ENCODE data around the gene S100A11. TPM values are rescaled to one million over a fixed set of nuclear protein-coding genes. Genes with fewer than 3 reads are reported as not detected.

The S100A11 gene
- total RNA-seq, 2 experiments from 2014 or later = 131 to 144 TPM

DNA sequence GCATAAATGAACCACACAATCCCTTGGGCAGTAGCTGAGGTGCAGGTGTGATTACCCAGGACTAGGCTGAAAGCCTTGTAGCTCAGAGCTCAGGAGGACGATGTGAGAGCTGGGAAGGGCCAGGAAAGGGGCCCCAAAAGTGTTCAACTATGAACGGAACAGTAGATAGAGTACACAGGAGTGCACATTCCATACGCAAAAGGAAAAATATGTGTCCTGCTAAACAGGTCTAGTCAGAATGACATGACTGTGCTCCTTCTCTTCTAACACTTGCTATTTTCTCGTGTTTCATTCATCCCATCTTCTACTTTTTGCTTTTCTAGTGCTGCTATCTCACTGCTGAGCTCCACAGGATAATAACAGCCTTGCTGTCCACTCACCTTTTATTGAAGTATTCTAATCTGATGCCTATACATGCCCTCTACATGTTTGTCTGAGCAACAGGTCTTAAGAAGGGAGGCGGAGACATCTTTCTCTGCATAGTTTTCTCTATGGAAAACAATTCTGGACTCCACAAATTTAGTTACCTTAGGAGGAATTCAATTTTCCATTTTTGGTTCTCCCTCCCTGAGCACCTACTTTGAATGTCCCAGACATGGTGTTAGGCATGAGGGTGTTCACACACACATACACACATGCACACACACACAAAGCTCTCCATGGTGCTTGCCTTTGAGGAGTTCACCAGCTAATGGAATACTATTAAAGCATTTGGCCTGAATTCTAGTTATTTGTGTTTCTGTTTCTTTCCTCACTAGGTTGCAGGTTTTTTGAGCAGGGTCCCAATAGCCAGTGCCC, 46.5 kb downstream of the S100A11 start:
- TF ChIP-seq, protein P1, sequence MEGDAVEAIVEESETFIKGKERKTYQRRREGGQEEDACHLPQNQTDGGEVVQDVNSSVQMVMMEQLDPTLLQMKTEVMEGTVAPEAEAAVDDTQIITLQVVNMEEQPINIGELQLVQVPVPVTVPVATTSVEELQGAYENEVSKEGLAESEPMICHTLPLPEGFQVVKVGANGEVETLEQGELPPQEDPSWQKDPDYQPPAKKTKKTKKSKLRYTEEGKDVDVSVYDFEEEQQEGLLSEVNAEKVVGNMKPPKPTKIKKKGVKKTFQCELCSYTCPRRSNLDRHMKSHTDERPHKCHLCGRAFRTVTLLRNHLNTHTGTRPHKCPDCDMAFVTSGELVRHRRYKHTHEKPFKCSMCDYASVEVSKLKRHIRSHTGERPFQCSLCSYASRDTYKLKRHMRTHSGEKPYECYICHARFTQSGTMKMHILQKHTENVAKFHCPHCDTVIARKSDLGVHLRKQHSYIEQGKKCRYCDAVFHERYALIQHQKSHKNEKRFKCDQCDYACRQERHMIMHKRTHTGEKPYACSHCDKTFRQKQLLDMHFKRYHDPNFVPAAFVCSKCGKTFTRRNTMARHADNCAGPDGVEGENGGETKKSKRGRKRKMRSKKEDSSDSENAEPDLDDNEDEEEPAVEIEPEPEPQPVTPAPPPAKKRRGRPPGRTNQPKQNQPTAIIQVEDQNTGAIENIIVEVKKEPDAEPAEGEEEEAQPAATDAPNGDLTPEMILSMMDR (IDR thresholded peaks at IDR 0.05) = no peak
- DNase-seq (no peak), ATAC-seq (no peak)
- intact Hi-C loops (cut with micrococcal nuclease) = no loop called here
- H3K4me1 Mint-ChIP-seq (ENCODE audit: low read depth) = peaks cover 78% of the 10 kb centered on the region
- no peaks in the 10 kb centered on the region for H3K9me3 Mint-ChIP-seq
- H3K27ac Mint-ChIP-seq = no peak overlapping the region
- H3K4me3 Mint-ChIP-seq = no peak overlapping the region
- ChIA-PET POLR2A (interaction anchor here (0.8 to 1.4 kb wide), 2 partner anchors 20 to 85 kb away, joined by 3 to 6 read pairs; no protein-coding TSS in a partner anchor), CTCF (interaction anchor here (0.9 to 10.8 kb wide), 4 partner anchors 22 to 57 kb away, joined by 3 to 121 read pairs (median 14); partner anchors contain the start of gene S100A11)
- no peaks in the 10 kb centered on the region for H3K27me3 Mint-ChIP-seq
- H3K36me3 Mint-ChIP-seq (ENCODE audit: low read depth) = peaks cover 47% of the 10 kb centered on the region

- intact Hi-C loops (cut with micrococcal nuclease) = no loop called here
- ChIA-PET CTCF (interaction anchor here (0.9 to 15.6 kb wide), 6 partner anchors 10 to 80 kb away, joined by 3 to 191 read pairs (median 15); partner anchors contain the start of gene THEM4), POLR2A (interaction anchor here (0.8 to 1.4 kb wide), 3 partner anchors 19 to 84 kb away, joined by 3 to 6 read pairs (median 3); no protein-coding TSS in a partner anchor)
- ATAC-seq (peak; percentile 45), DNase-seq (peak; percentile 75)
- Mint-ChIP-seq H3K4me1 (ENCODE audit: low read depth) (peaks cover 81% of the 10 kb centered on the region), H3K36me3 (ENCODE audit: low read depth) (peaks cover 55% of the 10 kb centered on the region), H3K27ac (peak overlapping the region; percentile 25), H3K9me3 (no peaks in the 10 kb centered on the region), H3K4me3 (no peak overlapping the region), H3K27me3 (no peaks in the 10 kb centered on the region)
- TF ChIP-seq, protein P1 (IDR thresholded peaks at IDR 0.05) = no peak
These were observed 47.5 kb downstream of the S100A11 start for GRCh38 chr1:151989211-151989862.

DNA sequence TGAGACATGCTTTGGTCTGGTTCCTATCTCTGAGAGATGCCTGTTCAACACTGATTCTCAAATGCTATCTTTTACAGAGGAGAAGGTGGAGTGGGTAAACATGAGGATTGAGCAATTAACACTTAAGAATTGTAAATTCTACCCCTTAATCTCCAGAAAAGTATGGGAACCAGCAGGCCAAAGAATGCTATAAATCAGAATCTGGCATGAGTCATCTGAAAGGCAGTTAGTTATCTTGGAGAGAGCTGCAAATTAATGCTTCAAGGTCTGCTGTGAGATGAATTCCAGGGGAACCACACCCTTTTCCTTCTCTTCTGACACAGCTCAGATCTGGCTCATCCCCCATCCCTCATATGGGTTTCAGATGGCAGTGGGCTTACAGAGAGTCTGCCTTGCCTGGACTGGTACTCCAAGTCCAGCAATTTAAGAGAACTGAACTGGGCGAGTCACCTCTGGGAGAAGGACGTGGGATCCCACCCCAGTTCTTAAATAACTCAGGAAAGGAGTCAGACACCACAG, 48.3 kb downstream of the S100A11 start:
- CTCF ChIA-PET = interaction anchor here (1.1 to 15.6 kb wide), 6 partner anchors 11 to 79 kb away, joined by 3 to 191 read pairs (median 15); partner anchors contain the start of gene THEM4
- peaks cover 63% of the 10 kb centered on the region for H3K36me3 Mint-ChIP-seq (ENCODE audit: low read depth)
- H3K4me3 Mint-ChIP-seq = no peak overlapping the region
- TF ChIP-seq, protein P1 (IDR thresholded peaks at IDR 0.05) = no peak
- no peaks in the 10 kb centered on the region for H3K27me3 Mint-ChIP-seq
- POLR2A ChIA-PET = interaction anchor here (0.8 to 1.4 kb wide), 3 partner anchors 10 to 46 kb away, joined by 3 read pairs; no protein-coding TSS in a partner anchor
- intact Hi-C loops (cut with micrococcal nuclease) = no loop called here
- DNase-seq (no peak), ATAC-seq (no peak)
- peak overlapping the region; percentile 13 for H3K27ac Mint-ChIP-seq
- H3K9me3 Mint-ChIP-seq = no peaks in the 10 kb centered on the region
- peaks cover 87% of the 10 kb centered on the region for H3K4me1 Mint-ChIP-seq (ENCODE audit: low read depth)

DNA sequence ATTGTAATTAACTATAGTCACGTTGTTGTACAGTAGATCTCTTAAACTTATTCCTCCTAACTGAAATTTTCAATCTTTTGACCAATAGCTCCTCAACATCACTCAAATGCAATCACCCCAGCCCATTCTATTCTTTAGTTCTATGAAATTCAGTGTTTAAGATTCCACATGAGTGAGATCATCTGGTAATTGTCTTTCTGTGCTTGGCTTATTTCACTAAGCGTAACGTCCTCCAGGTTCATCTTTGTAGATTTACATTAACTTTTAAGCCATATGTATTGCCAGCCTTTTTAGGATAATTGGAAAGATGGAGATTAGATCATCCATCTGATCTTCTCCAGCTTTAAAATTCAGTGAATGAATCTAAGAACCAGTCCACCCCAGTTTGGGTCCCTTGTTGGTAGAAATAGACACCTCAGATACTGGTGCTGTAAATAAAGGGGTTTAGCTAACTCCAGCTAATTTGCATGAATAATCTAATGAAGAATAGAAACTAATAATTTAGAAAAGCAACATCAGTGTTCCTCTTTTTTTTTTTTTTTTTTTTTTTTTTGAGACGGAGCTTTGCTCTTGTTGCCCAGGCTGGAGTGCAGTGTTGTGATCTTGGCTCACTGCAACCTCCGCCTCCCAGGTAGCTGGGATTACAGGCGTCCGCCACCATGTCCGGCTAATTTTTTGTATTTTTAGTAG, 50.2 kb downstream of the S100A11 start:
- peak overlapping the region; percentile 7 for H3K27ac Mint-ChIP-seq
- ChIA-PET CTCF (interaction anchor here (1.7 to 15.6 kb wide), 4 partner anchors 13 to 53 kb away, joined by 3 to 191 read pairs (median 62); no protein-coding TSS in a partner anchor), POLR2A (interaction anchor here (0.6 to 1.3 kb wide), 2 partner anchors 17 to 80 kb away, joined by 3 read pairs; no protein-coding TSS in a partner anchor)
- peaks cover 64% of the 10 kb centered on the region for H3K36me3 Mint-ChIP-seq (ENCODE audit: low read depth)
- peaks cover 80% of the 10 kb centered on the region for H3K4me1 Mint-ChIP-seq (ENCODE audit: low read depth)
- TF ChIP-seq, protein P1 (IDR thresholded peaks at IDR 0.05) = no peak
- ATAC-seq = no peak
- intact Hi-C loops (cut with micrococcal nuclease) = no loop called here
- DNase-seq = no peak
- no peaks in the 10 kb centered on the region for H3K9me3 Mint-ChIP-seq
- no peak overlapping the region for H3K4me3 Mint-ChIP-seq
- H3K27me3 Mint-ChIP-seq = no peaks in the 10 kb centered on the region

All from activated CD8-positive, alpha-beta T cell treated with anti-CD3 and anti-CD28 coated beads for 36 hours (primary cell).